B cell (primary cell): ENCODE measurements around the gene NRL. TPM values are rescaled to one million over a fixed set of nuclear protein-coding genes. Genes with fewer than 3 reads are reported as not detected.

Source experiments
- ATAC-seq: fragments of 200-7000 bp; cut with Tn5 transposase; one replicate; pipeline ENCODE4 v1.10.0; 2021; ENCODE audit warnings: low read depth, mild to moderate bottlenecking, moderate number of reproducible peaks, moderate library complexity
- CTCF ChIA-PET: fragments of 350-600 bp; sonication (Branson Sonifier 250); formaldehyde crosslinking; loops from one replicate; lab custom pipeline; 2021; ENCODE audit warnings: antibody characterized with exemption, inconsistent platforms; lab: Charles Lee
- POLR2A ChIA-PET: fragments of 350-600 bp; sonication (Branson Sonifier 250); formaldehyde crosslinking; loops from one replicate; lab custom pipeline; 2021; ENCODE audit warnings: antibody characterized with exemption; lab: Charles Lee
- DNase-seq: peaks from one replicate; pipeline ENCODE4 v3.0.0; 2013
- H2AFZ ChIP-seq: 2 replicates; pipeline ENCODE4 v1.6.1; 2012; ENCODE audit warnings: mild to moderate bottlenecking, low read depth, low read length; ENCODE audit not compliant: insufficient read depth, poor library complexity, severe bottlenecking
- H3K27ac ChIP-seq, 2 donors: 1 replicate in 1 of 2; 2 replicates in 1 of 2; pipeline ENCODE4 v1.5.1; 2012 to 2013; ENCODE audit warnings: low read length in 2 of 2, mild to moderate bottlenecking in 2 of 2, moderate library complexity in 1 of 2
- H3K27me3 ChIP-seq, 4 experiments: fragments of 200-600 bp in 1 of 4; sonication (generic) in 1 of 4; replicated peaks in 1 of 4; 1 replicate in 2 of 4; 2 replicates in 2 of 4; pipeline versions ENCODE4 v1.6.1 to v1.7.0; 2013 to 2016; ENCODE audit warnings: low read length in 3 of 4, mild to moderate bottlenecking in 2 of 4, mixed read lengths in 1 of 4, moderate library complexity in 1 of 4; ENCODE audit not compliant: insufficient read depth in 4 of 4, control insufficient read depth in 3 of 4; ENCODE audit errors: control extremely low read depth in 1 of 4
- H3K36me3 ChIP-seq, 2 experiments: replicated peaks in 1 of 2; 1 replicate in 1 of 2; 2 replicates in 1 of 2; pipeline versions ENCODE4 v1.6.1 to v1.7.1; 2013; ENCODE audit warnings: low read length in 1 of 2; ENCODE audit not compliant: insufficient read depth in 2 of 2, control insufficient read depth in 1 of 2; ENCODE audit errors: control extremely low read depth in 1 of 2, extremely low read depth in 1 of 2
- H3K4me1 ChIP-seq, 2 donors: fragments of 200-600 bp in 1 of 2; sonication (generic) in 1 of 2; 1 replicate in 1 of 2; 2 replicates in 1 of 2; pipeline versions ENCODE4 v1.5.1 to v1.6.1; 2013 to 2017; ENCODE audit warnings: low read length in 2 of 2; ENCODE audit not compliant: control insufficient read depth in 2 of 2, insufficient read depth in 2 of 2
- H3K4me2 ChIP-seq: replicated peaks from 2 replicates; pipeline ENCODE3; 2012; ENCODE audit warnings: mild to moderate bottlenecking, low read depth, low read length; ENCODE audit not compliant: poor library complexity, severe bottlenecking
- H3K4me3 ChIP-seq, 5 experiments: fragments of 200-600 bp in 1 of 5; sonication (generic) in 1 of 5; 1 replicate in 3 of 5; 2 replicates in 2 of 5; pipeline versions ENCODE4 v1.5.1 to v1.7.0; 2011 to 2016; ENCODE audit warnings: low read length in 4 of 5, mild to moderate bottlenecking in 4 of 5, low read depth in 2 of 5, control low read depth in 1 of 5, moderate library complexity in 1 of 5; ENCODE audit not compliant: insufficient read depth in 1 of 5; ENCODE audit errors: control extremely low read depth in 1 of 5, extremely low read depth in 1 of 5
- H3K79me2 ChIP-seq: fragments of 200-600 bp; sonication (generic); one replicate; pipeline ENCODE4 v1.6.0; 2016; ENCODE audit warnings: low read length; ENCODE audit not compliant: control insufficient read depth, insufficient read depth
- H3K9ac ChIP-seq: fragments of 200-600 bp; sonication (generic); 2 replicates; pipeline ENCODE4 v1.6.1; 2017; ENCODE audit warnings: mild to moderate bottlenecking, low read length, moderate library complexity
- H3K9me3 ChIP-seq, 3 donors: one replicate each; pipeline versions ENCODE4 v1.6.1 to v1.7.1; 2013; ENCODE audit warnings: low read length in 2 of 3; ENCODE audit not compliant: control insufficient read depth in 2 of 3, insufficient read depth in 1 of 3; ENCODE audit errors: control extremely low read depth in 1 of 3
- H4K20me1 ChIP-seq: 2 replicates; pipeline ENCODE4 v1.6.0; 2012; ENCODE audit warnings: mild to moderate bottlenecking, low read length; ENCODE audit not compliant: insufficient read depth, control insufficient read depth, poor library complexity, severe bottlenecking
- H3K27ac Mint-ChIP-seq: one replicate; pipeline ENCODE4 v1.8.0; 2021; ENCODE audit warnings: mixed read lengths
- H3K27me3 Mint-ChIP-seq: one replicate; pipeline ENCODE4 v1.8.0; 2021; ENCODE audit warnings: mixed read lengths
- H3K4me1 Mint-ChIP-seq: one replicate; pipeline ENCODE4 v1.8.0; 2021; ENCODE audit warnings: mixed read lengths
- H3K4me3 Mint-ChIP-seq: one replicate; pipeline ENCODE4 v1.8.0; 2021; ENCODE audit warnings: mixed read lengths
- H3K9me3 Mint-ChIP-seq: one replicate; pipeline ENCODE4 v1.8.0; 2022; ENCODE audit warnings: mixed read lengths; ENCODE audit not compliant: insufficient read depth
- CTCF ChIP-seq: fragments of 200-600 bp; IDR thresholded peaks from one replicate; pipeline ENCODE4 v1.8.0; 2022; ENCODE audit warnings: antibody characterized with exemption, mild to moderate bottlenecking
- EZH2 ChIP-seq: IDR thresholded peaks from 2 replicates; pipeline ENCODE4 v1.6.1; 2012; ENCODE audit warnings: borderline replicate concordance, low read depth, mild to moderate bottlenecking, moderate library complexity, low read length; ENCODE audit not compliant: insufficient read depth, poor library complexity, severe bottlenecking
- whole genome bisulfite sequencing: methylation state at CpG from one replicate; pipeline ENCODE4 v1.1.5; 2013; ENCODE audit warnings: missing lambda C conversion rate; ENCODE audit not compliant: insufficient coverage; 5-methylcytosine and 5-hydroxymethylcytosine counted together
- intact Hi-C: fragments of 100-400 bp; cut with micrococcal nuclease; formaldehyde crosslinking; loops from one replicate; pipeline ENCODE4 v1.10.0; 2022
- polyA plus RNA-seq: library from polyadenylated mRNA; depleted of rRNA; stranded (reverse); fragments of >200 nt; gene quantifications from 2 replicates; pipeline ENCODE4 v1.2.3, GENCODE V29; 2012
- total RNA-seq, 2 donors: library from RNA; stranded (reverse); fragments of 120-200 nt in 1 of 2; gene quantifications; 1 replicate in 1 of 2; 2 replicates in 1 of 2; pipeline versions ENCODE4 v1.2.3 to v1.2.4, GENCODE V29; 2013 to 2022

The NRL gene
- total and polyA plus RNA-seq, 2 donors (not counting 1 experiment from before 2014, with no cell fraction given): 7.0 to 8.8 TPM

- Histone ChIP-seq H3K27ac (peak within 1 kb of the TSS; percentile 77 to 90), H3K9ac (peak within 1 kb of the TSS; percentile 83), H3K9me3 (no peaks in the 10 kb centered on the region), H3K4me2 (peak within 1 kb of the TSS; percentile 90), H3K27me3 (no peaks in the 10 kb centered on the region), H2AFZ (peak within 1 kb of the TSS; percentile 83), H3K4me1 (peaks cover 25 to 40% of the 10 kb centered on the region in 2 donors), H3K79me2 (peaks cover 80% of the 10 kb centered on the region), H3K4me3 (peak within 1 kb of the TSS; percentile 83 to 95 (median 94)), H3K36me3 (peaks cover 2 to 52% of the 10 kb centered on the region in 2 experiments), H4K20me1 (peaks cover 42% of the 10 kb centered on the region)
- H3K27me3 Mint-ChIP-seq: no peaks in the 10 kb centered on the region
- ChIA-PET POLR2A (interaction anchor here (0.6 to 4.1 kb wide), 16 partner anchors 8 to 285 kb away, joined by 3 to 43 read pairs (median 4); partner anchors contain the start of genes CHMP4A, DCAF11, IRF9 and NRL), CTCF (interaction anchor here (0.6 to 6.2 kb wide), 15 partner anchors 8 to 586 kb away, joined by 3 to 62 read pairs (median 5); partner anchors contain the start of genes DCAF11, IRF9, MDP1 and NRL)
- no peak for TF ChIP-seq EZH2
- TF ChIP-seq CTCF: no peak
- peak within 1 kb of the TSS; percentile 95 for H3K27ac Mint-ChIP-seq
- no peaks in the 10 kb centered on the region for H3K9me3 Mint-ChIP-seq
- ATAC-seq (peak; percentile 72), DNase-seq (peak; percentile 93)
- WGBS: 0% methylated on average over 15 of the region's 25 CpGs
- H3K4me1 Mint-ChIP-seq: peaks cover 56% of the 10 kb centered on the region
- intact Hi-C loops: loop anchor here (1.0 to 10.0 kb wide), 7 partner anchors 10 to 1052 kb away; partner anchors contain the start of genes ACIN1, C14orf119, GMPR2 and IPO4
- peak within 1 kb of the TSS; percentile 95 for H3K4me3 Mint-ChIP-seq
Measured at GRCh38 chr14:24146453-24146977, 31.8 kb upstream of the NRL start, which contains the start of gene PSME2. Gene PSME2 (minus strand): TSS chr14:24146610. CDS start chr14:24146581, 29 bp downstream.
